ENCODE results near the gene SSMEM1.
"Not testable (repeated sequence)": the region's sequence is repeated elsewhere in the genome, so short reads cannot be mapped to it uniquely, and the experiment has no call there.

The SSMEM1 gene

DNA sequence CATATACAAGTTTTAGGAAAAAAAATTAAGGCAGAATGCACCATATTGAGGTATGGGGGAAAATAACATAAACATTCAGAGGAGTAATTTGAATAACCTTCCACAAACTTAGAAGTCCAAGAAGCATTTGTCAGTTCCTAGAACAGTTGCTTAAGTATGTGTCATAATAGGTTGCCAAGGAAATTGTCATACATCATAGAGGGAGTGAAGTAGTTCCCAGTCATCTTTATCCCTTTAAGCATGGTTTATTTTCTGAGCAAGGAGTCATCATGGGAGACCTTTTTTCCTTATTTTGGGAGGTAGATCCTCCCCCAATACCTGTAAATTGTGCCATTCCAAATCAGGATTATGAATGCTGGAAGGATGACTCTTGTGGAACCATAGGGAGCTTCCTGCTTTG lies at the start of gene SSMEM1:
TSS of gene SSMEM1 (plus strand) at position 219 of the 400 bp plus-strand sequence. CDS start at position 270, 51 bp downstream.
- Histone ChIP-seq H3K36me3 (ENCODE audit: control insufficient read depth, insufficient read depth, low read length) (no peaks in the 10 kb centered on the region), H3K4me1 (ENCODE audit: control insufficient read depth, insufficient read depth, low read length) (no peaks in the 10 kb centered on the region), H3K27me3 (ENCODE audit: control insufficient read depth, insufficient read depth, low read length) (no peaks in the 10 kb centered on the region), H3K4me3 (ENCODE audit: low read length) (no peak within 1 kb of the TSS), H3K9ac (ENCODE audit: low read length) (no peak within 1 kb of the TSS), H3K9me3 (ENCODE audit: control insufficient read depth, low read length) (no peaks in the 10 kb centered on the region)

DNA sequence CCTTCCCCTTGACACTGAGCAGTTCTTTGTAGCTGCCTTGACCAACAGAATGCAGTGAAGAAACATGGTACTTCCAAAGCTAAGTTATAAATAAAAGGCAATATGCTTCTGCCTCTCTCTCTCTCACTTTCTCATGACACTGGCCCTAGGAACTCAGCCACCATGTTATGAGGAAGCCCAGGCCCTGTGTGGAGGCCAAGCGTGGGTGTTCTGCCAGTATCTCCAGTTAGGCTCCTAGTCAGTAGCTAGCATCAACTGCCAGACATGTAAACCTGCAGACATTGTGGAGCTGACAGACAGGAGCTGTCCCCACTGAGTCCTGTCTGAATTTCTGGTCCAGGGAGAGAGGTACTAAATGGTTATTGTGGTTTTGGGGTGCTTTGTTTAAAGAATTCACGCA lies 47.6 kb upstream of the SSMEM1 start:
- Histone ChIP-seq H3K4me1 (ENCODE audit: control insufficient read depth, insufficient read depth, low read length) (peaks cover 1% of the 10 kb centered on the region), H3K9ac (ENCODE audit: low read length) (no peak overlapping the region), H3K27me3 (ENCODE audit: control insufficient read depth, insufficient read depth, low read length) (no peaks in the 10 kb centered on the region), H3K36me3 (ENCODE audit: control insufficient read depth, insufficient read depth, low read length) (no peaks in the 10 kb centered on the region), H3K9me3 (ENCODE audit: control insufficient read depth, low read length) (no peaks in the 10 kb centered on the region), H3K4me3 (ENCODE audit: low read length) (no peak overlapping the region)

GRCh38 chr7:130160455-130160854 lies 47.2 kb upstream of the SSMEM1 start:
- no peaks in the 10 kb centered on the region for H3K36me3 ChIP-seq (ENCODE audit: control insufficient read depth, insufficient read depth, low read length)

GRCh38 chr7:130162196-130162595 lies 45.5 kb upstream of the SSMEM1 start:
- Histone ChIP-seq H3K9me3 (ENCODE audit: control insufficient read depth, low read length) (no peaks in the 10 kb centered on the region), H3K9ac (ENCODE audit: low read length) (no peak overlapping the region), H3K36me3 (ENCODE audit: control insufficient read depth, insufficient read depth, low read length) (no peaks in the 10 kb centered on the region), H3K4me1 (ENCODE audit: control insufficient read depth, insufficient read depth, low read length) (no peaks in the 10 kb centered on the region), H3K27me3 (ENCODE audit: control insufficient read depth, insufficient read depth, low read length) (no peaks in the 10 kb centered on the region), H3K4me3 (ENCODE audit: low read length) (no peak overlapping the region)

More at GRCh38 chr7:130160455-130160854, 47.2 kb upstream of the SSMEM1 start:
- Histone ChIP-seq H3K4me3 (ENCODE audit: low read length) (no peak overlapping the region), H3K9ac (ENCODE audit: low read length) (no peak overlapping the region), H3K27me3 (ENCODE audit: control insufficient read depth, insufficient read depth, low read length) (no peaks in the 10 kb centered on the region), H3K9me3 (ENCODE audit: control insufficient read depth, low read length) (no peaks in the 10 kb centered on the region), H3K4me1 (ENCODE audit: control insufficient read depth, insufficient read depth, low read length) (no peaks in the 10 kb centered on the region)

GRCh38 chr7:130174237-130174959 lies 33.3 kb upstream of the SSMEM1 start:
- Histone ChIP-seq H3K4me1 (ENCODE audit: control insufficient read depth, insufficient read depth, low read length) (no peaks in the 10 kb centered on the region), H3K4me3 (ENCODE audit: low read length) (no peak overlapping the region), H3K9ac (ENCODE audit: low read length) (no peak overlapping the region), H3K9me3 (ENCODE audit: control insufficient read depth, low read length) (no peaks in the 10 kb centered on the region), H3K36me3 (ENCODE audit: control insufficient read depth, insufficient read depth, low read length) (peaks cover 8% of the 10 kb centered on the region), H3K27me3 (ENCODE audit: control insufficient read depth, insufficient read depth, low read length) (no peaks in the 10 kb centered on the region)

- Histone ChIP-seq H3K36me3 (ENCODE audit: control insufficient read depth, insufficient read depth, low read length) (peaks cover 6% of the 10 kb centered on the region), H3K4me3 (ENCODE audit: low read length) (no peak overlapping the region), H3K9ac (ENCODE audit: low read length) (no peak overlapping the region), H3K4me1 (ENCODE audit: control insufficient read depth, insufficient read depth, low read length) (no peaks in the 10 kb centered on the region), H3K9me3 (ENCODE audit: control insufficient read depth, low read length) (no peaks in the 10 kb centered on the region), H3K27me3 (ENCODE audit: control insufficient read depth, insufficient read depth, low read length) (no peaks in the 10 kb centered on the region)
Measured at GRCh38 chr7:130178251-130178650, 29.4 kb upstream of the SSMEM1 start.

DNA sequence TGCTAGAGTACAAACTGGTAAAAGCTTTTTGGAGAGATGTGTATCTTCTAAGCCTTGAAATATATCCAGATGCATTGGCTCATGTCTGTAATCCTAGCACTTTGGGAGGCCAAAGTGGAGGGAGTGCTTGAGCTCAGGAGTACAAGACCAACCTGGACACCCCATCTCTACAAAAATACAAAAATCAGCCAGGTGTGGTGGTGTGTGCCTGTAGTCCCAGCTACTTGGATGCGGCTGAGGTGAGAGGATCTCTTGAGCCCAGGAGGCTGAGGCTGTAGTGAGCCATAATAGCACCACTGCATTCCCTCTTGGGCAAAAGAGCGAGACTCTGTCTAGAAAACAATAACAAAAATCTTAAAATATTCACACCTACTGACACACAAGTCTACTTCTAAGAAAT lies 28.0 kb upstream of the SSMEM1 start:
- Histone ChIP-seq H3K4me1 (ENCODE audit: control insufficient read depth, insufficient read depth, low read length) (no peaks in the 10 kb centered on the region), H3K9me3 (ENCODE audit: control insufficient read depth, low read length) (no peaks in the 10 kb centered on the region), H3K9ac (ENCODE audit: low read length) (no peak overlapping the region), H3K4me3 (ENCODE audit: low read length) (no peak overlapping the region), H3K27me3 (ENCODE audit: control insufficient read depth, insufficient read depth, low read length) (no peaks in the 10 kb centered on the region), H3K36me3 (ENCODE audit: control insufficient read depth, insufficient read depth, low read length) (peaks cover 6% of the 10 kb centered on the region)

GRCh38 chr7:130180571-130181262 lies 26.9 kb upstream of the SSMEM1 start:
- H3K9ac ChIP-seq (ENCODE audit: low read length), result no peak overlapping the region
- no peaks in the 10 kb centered on the region for H3K4me1 ChIP-seq (ENCODE audit: control insufficient read depth, insufficient read depth, low read length)
- no peaks in the 10 kb centered on the region for H3K9me3 ChIP-seq (ENCODE audit: control insufficient read depth, low read length)
- no peaks in the 10 kb centered on the region for H3K27me3 ChIP-seq (ENCODE audit: control insufficient read depth, insufficient read depth, low read length)
- no peak overlapping the region for H3K4me3 ChIP-seq (ENCODE audit: low read length)
- H3K36me3 ChIP-seq (ENCODE audit: control insufficient read depth, insufficient read depth, low read length), result peaks cover 6% of the 10 kb centered on the region

- no peak overlapping the region for H3K9ac ChIP-seq (ENCODE audit: low read length)
- H3K9me3 ChIP-seq (ENCODE audit: control insufficient read depth, low read length), result no peaks in the 10 kb centered on the region
- peaks cover 6% of the 10 kb centered on the region for H3K36me3 ChIP-seq (ENCODE audit: control insufficient read depth, insufficient read depth, low read length)
- H3K4me1 ChIP-seq (ENCODE audit: control insufficient read depth, insufficient read depth, low read length), result no peaks in the 10 kb centered on the region
- no peaks in the 10 kb centered on the region for H3K27me3 ChIP-seq (ENCODE audit: control insufficient read depth, insufficient read depth, low read length)
- H3K4me3 ChIP-seq (ENCODE audit: low read length), result no peak overlapping the region
Measured at GRCh38 chr7:130181263-130181605, 26.4 kb upstream of the SSMEM1 start.

DNA sequence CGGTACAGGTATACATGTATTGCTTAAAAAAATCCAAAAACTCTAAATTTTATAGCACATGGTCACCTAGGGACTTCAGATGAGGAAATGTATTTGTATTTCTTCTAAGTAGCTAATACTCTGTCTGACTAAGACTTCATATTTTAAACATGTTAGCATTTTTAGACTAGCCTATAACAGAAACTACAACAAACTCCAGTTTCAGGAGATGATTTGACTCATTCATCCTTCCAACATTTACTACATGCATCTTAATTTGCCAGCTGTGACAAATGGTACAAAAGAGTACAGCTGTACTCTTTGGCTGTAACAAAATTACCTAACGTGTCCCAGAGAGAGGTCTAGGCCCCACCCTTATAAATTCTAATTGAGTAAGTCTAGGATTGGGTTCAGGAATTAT lies 24.7 kb upstream of the SSMEM1 start:
- Histone ChIP-seq H3K9ac (ENCODE audit: low read length) (no peak overlapping the region), H3K27me3 (ENCODE audit: control insufficient read depth, insufficient read depth, low read length) (no peaks in the 10 kb centered on the region), H3K36me3 (ENCODE audit: control insufficient read depth, insufficient read depth, low read length) (peaks cover 6% of the 10 kb centered on the region), H3K4me1 (ENCODE audit: control insufficient read depth, insufficient read depth, low read length) (no peaks in the 10 kb centered on the region), H3K9me3 (ENCODE audit: control insufficient read depth, low read length) (no peaks in the 10 kb centered on the region), H3K4me3 (ENCODE audit: low read length) (no peak overlapping the region)

- not testable (repeated sequence) for H3K36me3 ChIP-seq (ENCODE audit: control insufficient read depth, insufficient read depth, low read length); H3K9ac ChIP-seq (ENCODE audit: low read length); H3K4me1 ChIP-seq (ENCODE audit: control insufficient read depth, insufficient read depth, low read length); H3K9me3 ChIP-seq (ENCODE audit: control insufficient read depth, low read length); H3K27me3 ChIP-seq (ENCODE audit: control insufficient read depth, insufficient read depth, low read length); H3K4me3 ChIP-seq (ENCODE audit: low read length)
Measured at GRCh38 chr7:130184349-130184748, 23.3 kb upstream of the SSMEM1 start.

DNA sequence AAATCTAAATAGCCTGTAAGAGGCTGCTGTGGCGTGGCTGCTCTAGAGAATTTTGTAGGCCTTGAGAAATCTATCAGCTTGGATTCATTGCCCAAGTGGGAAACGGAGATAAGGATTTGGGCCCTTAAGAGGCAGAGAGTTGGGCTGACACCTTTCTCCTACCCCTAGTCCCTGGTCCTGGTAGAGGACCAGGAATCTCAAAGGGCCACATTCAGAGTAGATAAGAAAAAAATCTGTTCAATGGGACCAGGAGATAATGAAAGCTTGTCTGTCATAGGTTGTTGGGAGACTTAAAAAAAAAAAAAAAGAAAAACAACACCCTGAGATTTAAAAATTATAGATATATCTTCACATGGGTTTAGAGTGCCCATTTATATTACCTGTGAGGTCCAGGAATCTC lies 20.3 kb upstream of the SSMEM1 start:
- H3K9ac ChIP-seq (ENCODE audit: low read length), result no peak overlapping the region
- H3K27me3 ChIP-seq (ENCODE audit: control insufficient read depth, insufficient read depth, low read length), result no peaks in the 10 kb centered on the region
- H3K36me3 ChIP-seq (ENCODE audit: control insufficient read depth, insufficient read depth, low read length), result no peaks in the 10 kb centered on the region
- H3K4me1 ChIP-seq (ENCODE audit: control insufficient read depth, insufficient read depth, low read length), result no peaks in the 10 kb centered on the region
- H3K9me3 ChIP-seq (ENCODE audit: control insufficient read depth, low read length), result no peaks in the 10 kb centered on the region
- H3K4me3 ChIP-seq (ENCODE audit: low read length), result no peak overlapping the region

All from mucosa of stomach (tissue), 1 donor.